Osteoblast (primary cell): Measurements from ENCODE around the gene NTM. TPM values are rescaled to one million over a fixed set of nuclear protein-coding genes. Genes with fewer than 3 reads are reported as not detected.
A peak's percentile ranks its signal among the peaks of the same experiment; 100 is the strongest.

Experiments used
- DNase-seq: peaks from one replicate; pipeline ENCODE4 v3.0.0; 2011; ENCODE audit warnings: low spot score, mixed read lengths; ENCODE audit not compliant: insufficient read length; ENCODE audit errors: missing footprints
- H2AFZ ChIP-seq: 2 replicates; pipeline ENCODE4 v1.6.0; 2011; ENCODE audit warnings: mild to moderate bottlenecking, low read length
- H3K27ac ChIP-seq: 2 replicates; pipeline ENCODE4 v1.5.1; 2011; ENCODE audit warnings: mild to moderate bottlenecking, low read depth, low read length, moderate library complexity
- H3K27me3 ChIP-seq: 2 replicates; pipeline ENCODE4 v1.6.0; 2012; ENCODE audit warnings: mild to moderate bottlenecking, control low read depth, inconsistent platforms, low read length, moderate library complexity; ENCODE audit not compliant: insufficient read depth
- H3K36me3 ChIP-seq: 2 replicates; pipeline ENCODE4 v1.5.1; 2011; ENCODE audit warnings: mild to moderate bottlenecking, low read length, control low read depth, moderate library complexity; ENCODE audit not compliant: insufficient read depth
- H3K4me1 ChIP-seq: 2 replicates; pipeline ENCODE4 v1.5.1; 2011; ENCODE audit warnings: mild to moderate bottlenecking, low read length, control low read depth, moderate library complexity; ENCODE audit not compliant: insufficient read depth
- H3K4me2 ChIP-seq: 2 replicates; pipeline ENCODE4 v1.6.0; 2011; ENCODE audit warnings: mild to moderate bottlenecking, low read length; ENCODE audit not compliant: insufficient read depth
- H3K4me3 ChIP-seq: fragments of 200-600 bp; sonication (generic); 3 replicates; pipeline ENCODE4 v1.5.1; 2012; ENCODE audit warnings: mild to moderate bottlenecking, low read length, inconsistent platforms; ENCODE audit not compliant: insufficient read depth
- H3K79me2 ChIP-seq: 2 replicates; pipeline ENCODE4 v1.6.0; 2012; ENCODE audit warnings: mild to moderate bottlenecking, low read length, control low read depth, inconsistent platforms; ENCODE audit not compliant: insufficient read depth
- H3K9me3 ChIP-seq: 2 replicates; pipeline ENCODE4 v1.5.1; 2011; ENCODE audit warnings: low read depth, low read length, control low read depth
- H4K20me1 ChIP-seq: 2 replicates; pipeline ENCODE4 v1.6.0; 2012; ENCODE audit warnings: mild to moderate bottlenecking, low read length, control low read depth; ENCODE audit not compliant: insufficient read depth
- CTCF ChIP-seq: IDR thresholded peaks from 2 replicates; pipeline ENCODE4 v1.5.1; 2011; ENCODE audit warnings: mild to moderate bottlenecking, low read depth, low read length, moderate library complexity; ENCODE audit errors: extremely low read depth
- total RNA-seq: library from RNA; depleted of rRNA; stranded (reverse); fragments of >200 nt; gene quantifications from 2 replicates; pipeline ENCODE4 v1.2.3, GENCODE V29; 2012

The NTM gene
- total RNA-seq, 1 donor = 48.1 TPM

- Histone ChIP-seq H4K20me1 (no peaks in the 10 kb centered on the region), H3K4me2 (no peak overlapping the region), H3K4me1 (peaks cover 2% of the 10 kb centered on the region), H3K4me3 (no peak overlapping the region), H2AFZ (no peak overlapping the region), H3K79me2 (no peaks in the 10 kb centered on the region), H3K27ac (no peak overlapping the region), H3K27me3 (peaks cover 5% of the 10 kb centered on the region), H3K36me3 (no peaks in the 10 kb centered on the region), H3K9me3 (no peaks in the 10 kb centered on the region)
- peak; percentile 19 for DNase-seq
- no peak for TF ChIP-seq CTCF
Measured at GRCh38 chr11:131658952-131659351, 288.5 kb downstream of the NTM start.

- Histone ChIP-seq H2AFZ (no peak overlapping the region), H3K4me3 (no peak overlapping the region), H4K20me1 (no peaks in the 10 kb centered on the region), H3K4me1 (peaks cover 2% of the 10 kb centered on the region), H3K9me3 (no peaks in the 10 kb centered on the region), H3K36me3 (no peaks in the 10 kb centered on the region), H3K27me3 (peaks cover 5% of the 10 kb centered on the region), H3K27ac (no peak overlapping the region), H3K79me2 (no peaks in the 10 kb centered on the region), H3K4me2 (no peak overlapping the region)
- peak; percentile 62 for DNase-seq
- no peak for TF ChIP-seq CTCF
Measured at GRCh38 chr11:131659931-131660330, 289.5 kb downstream of the NTM start.

GRCh38 chr11:131661132-131661531, 290.7 kb downstream of the NTM start:
- Histone ChIP-seq H3K27ac (no peak overlapping the region), H3K27me3 (no peaks in the 10 kb centered on the region), H3K4me1 (peaks cover 5% of the 10 kb centered on the region), H3K79me2 (no peaks in the 10 kb centered on the region), H3K36me3 (no peaks in the 10 kb centered on the region), H3K4me3 (no peak overlapping the region), H4K20me1 (no peaks in the 10 kb centered on the region), H2AFZ (peak overlapping the region; percentile 31), H3K4me2 (peak overlapping the region; percentile 23), H3K9me3 (no peaks in the 10 kb centered on the region)
- peak; percentile 25 for DNase-seq
- TF ChIP-seq CTCF = no peak

- H3K27me3 ChIP-seq = no peaks in the 10 kb centered on the region
- no peaks in the 10 kb centered on the region for H4K20me1 ChIP-seq
- TF ChIP-seq CTCF = no peak
- no peaks in the 10 kb centered on the region for H3K36me3 ChIP-seq
- no peak overlapping the region for H2AFZ ChIP-seq
- peak; percentile 29 for DNase-seq
- H3K79me2 ChIP-seq = no peaks in the 10 kb centered on the region
- no peak overlapping the region for H3K4me3 ChIP-seq
- no peak overlapping the region for H3K4me2 ChIP-seq
- peaks cover 16% of the 10 kb centered on the region for H3K4me1 ChIP-seq
- H3K9me3 ChIP-seq = no peaks in the 10 kb centered on the region
- H3K27ac ChIP-seq = no peak overlapping the region
Measured at GRCh38 chr11:131662317-131662972, 292.0 kb downstream of the NTM start.
